ENCODE data around the gene ADCY6. TPM values are rescaled to one million over a fixed set of nuclear protein-coding genes. Genes with fewer than 3 reads are reported as not detected.

ADCY6 gene
- total RNA-seq (2012; rRNA removed) (18.1 and 18.5 TPM in 2 replicates), polyA plus RNA-seq (2012; rRNA removed) (34.4 and 35.1 TPM in 2 replicates), Bru-seq, nascent RNA (percentile 88 among the genes with signal in this experiment), BruChase-seq, experiment 1, labeled RNA remaining after a 6-hour chase (percentile 97 among the genes with signal in this experiment), BruChase-seq, experiment 2, labeled RNA remaining after a 2-hour chase (percentile 97 among the genes with signal in this experiment)
- 26.6 and 34.5 TPM in 2 replicates for polyA plus RNA-seq (2012; cell fraction: cytosol; rRNA removed)
- polyA plus RNA-seq (2012; cell fraction: nucleus; rRNA removed; ENCODE audit: low replicate concordance) = 171 and 194 TPM in 2 replicates
- long read RNA-seq, partial matches to known transcripts = 27 of 61 reads
- long read RNA-seq, other reads (novel, unspliced or antisense) = 34 of 61 reads

GRCh38 chr12:48788854-48789775 is at the start of gene ADCY6:
Gene ADCY6, minus strand, starts transcription at chr12:48789089. Its CDS starts 5,655 bp downstream, at chr12:48783434.
- peaks cover 11% of the 10 kb centered on the region for H3K4me1 ChIP-seq (ENCODE audit: control insufficient read depth, insufficient read depth, low read length)
- DNase-seq (peak; percentile 70), ATAC-seq (ENCODE audit: low read depth) (peak; percentile 90)
- WGBS, 2 experiments (ENCODE audit: extremely low coverage in 2 of 2, insufficient read length in 1 of 2) = 0% methylated on average over 48 of the region's 86 CpGs; no CpG with 5 or more reads in 1 of the 2 experiments
- peak within 1 kb of the TSS; percentile 95; the same call in 1 of the 3 replicates for H2BK15ac ChIP-seq (ENCODE audit: low read depth, low read length)
- H3K27me3 ChIP-seq (ENCODE audit: control insufficient read depth, insufficient read depth, low read length) = no peaks in the 10 kb centered on the region
- peak within 1 kb of the TSS; percentile 80; the same call in 1 of the 2 replicates for H3K23ac ChIP-seq (ENCODE audit: low read depth, low read length)
- H2AFZ ChIP-seq (replicated peaks; ENCODE audit: low read length, poor library complexity) = peak within 1 kb of the TSS; percentile 100
- intact Hi-C loops (cut with micrococcal nuclease) = loop anchor here (2.0 kb wide), 1 partner anchor 22 kb away; no protein-coding TSS in a partner anchor
- dilution Hi-C loops (cut with HindIII; ENCODE audit: low sequenced_read_pairs, unreplicated experiment) = no loop called here
- H2BK5ac ChIP-seq (ENCODE audit: low read depth, low read length, poor library complexity, severe bottlenecking) = peak within 1 kb of the TSS; percentile 84
- H2AK9ac ChIP-seq (replicated peaks; ENCODE audit: low read depth, low read length, poor library complexity) = peak within 1 kb of the TSS; percentile 98
- no peak for TF ChIP-seq BHLHE40 (IDR thresholded peaks at IDR 0.05; ENCODE audit: low read depth, low read length)
- TF ChIP-seq MAZ (IDR thresholded peaks at IDR 0.05; ENCODE audit: borderline replicate concordance, low read depth, low read length) = peak; percentile 80; the same call in 1 of the 2 replicates
- TF ChIP-seq NFE2L2 (IDR thresholded peaks at IDR 0.05; ENCODE audit: low read depth, low read length) = no peak
- in situ Hi-C loops (cut with MboI; ENCODE audit: low sequenced_read_pairs) = loop anchor here (25.0 kb wide), 1 partner anchor 252 kb away; the partner anchor contains the start of gene OR8S1
- no peaks in the 10 kb centered on the region for H3K9me3 ChIP-seq (ENCODE audit: control insufficient read depth, insufficient read depth, low read length)
- peak within 1 kb of the TSS; percentile 92 for H3K4me2 ChIP-seq (ENCODE audit: low read depth, low read length)
- peak within 1 kb of the TSS; percentile 82 for H3K9ac ChIP-seq (ENCODE audit: low read depth, low read length)
- CTCF ChIA-PET = interaction anchor here (0.5 to 1.2 kb wide), 3 partner anchors 26 to 38 kb away, joined by 3 to 4 read pairs (median 4); no protein-coding TSS in a partner anchor
- peak within 1 kb of the TSS; percentile 86 for H3K4me3 ChIP-seq (ENCODE audit: insufficient read depth, low read depth, low read length)
- H2BK120ac ChIP-seq (ENCODE audit: low read depth, low read length) = peak within 1 kb of the TSS; percentile 76
- H4K20me1 ChIP-seq (ENCODE audit: insufficient read depth, low read length) = peaks cover 23% of the 10 kb centered on the region
- peak within 1 kb of the TSS; percentile 63 for H2AK5ac ChIP-seq (ENCODE audit: low read depth, low read length)
- H4K8ac ChIP-seq (ENCODE audit: low read depth in 2 of 2, low read length in 2 of 2) = peak within 1 kb of the TSS; percentile 98 to 99
- peak within 1 kb of the TSS; percentile 79; the same call in 1 of the 2 replicates for H3K18ac ChIP-seq (ENCODE audit: low read depth, low read length)
- peak within 1 kb of the TSS; percentile 90 for H4K5ac ChIP-seq (ENCODE audit: low read depth, low read length)
- peak within 1 kb of the TSS; percentile 81 for H3K14ac ChIP-seq (replicated peaks; ENCODE audit: low read depth, low read length)
- peak within 1 kb of the TSS; percentile 87 for H3K4ac ChIP-seq (ENCODE audit: low read depth, low read length)
- BruUV-seq (replicated peaks) = no TSS peak
- H3K56ac ChIP-seq (ENCODE audit: extremely low read depth, insufficient read depth, low read length) = peak within 1 kb of the TSS; percentile 39; the same call in 1 of the 2 replicates
- peaks cover 25 to 38% of the 10 kb centered on the region in 2 experiments for H3K79me1 ChIP-seq (ENCODE audit: low read depth in 1 of 2, low read length in 2 of 2)
- H3K36me3 ChIP-seq (ENCODE audit: control insufficient read depth, insufficient read depth, low read length) = no peaks in the 10 kb centered on the region
- peaks cover 23% of the 10 kb centered on the region for H3K9me1 ChIP-seq (ENCODE audit: insufficient read depth, low read length)
- H2BK20ac ChIP-seq (ENCODE audit: low read depth, low read length) = no peak within 1 kb of the TSS
- POLR2A ChIA-PET (ENCODE audit: unreplicated experiment) = interaction anchor here (0.6 kb wide), 1 partner anchor 1257 kb away, joined by 5 read pairs; no protein-coding TSS in a partner anchor
- H4K91ac ChIP-seq (ENCODE audit: insufficient read depth, low read depth, low read length) = peak within 1 kb of the TSS; percentile 77
- H3K27ac ChIP-seq (ENCODE audit: insufficient read depth, low read length) = peak within 1 kb of the TSS; percentile 85

Data from IMR-90 (cell line).